K562 (cell line): ENCODE results near the gene UBE2I. TPM values are rescaled to one million over a fixed set of nuclear protein-coding genes. Genes with fewer than 3 reads are reported as not detected.

ENCODE experiments used
- ATAC-seq: fragments of 200-7000 bp; cut with Tn5 transposase; 3 replicates; pipeline ENCODE4 v1.9.1; 2020; ENCODE audit warnings: moderate library complexity
- BruUV-seq: library from RNA; stranded (reverse); fragments of 400-500 nt; replicated peaks from 2 replicates; lab custom pipeline; 2021; lab: Mats Ljungman, UMichigan
- CTCF ChIA-PET: fragments of 300-600 bp; formaldehyde crosslinking; extraction: SDS; loops from one replicate; lab custom pipeline; 2021; ENCODE audit warnings: low intra/inter-chr PET ratio; lab: Yijun Ruan, JAX
- POLR2A ChIA-PET: fragments of 300-600, 350-650 bp; sonication (Branson Sonifier 250); formaldehyde crosslinking; extraction: SDS; loops from one replicate; lab custom pipeline; 2021; ENCODE audit warnings: antibody characterized with exemption, inconsistent platforms; lab: Yijun Ruan, JAX
- DNase-seq, 4 experiments: peaks; one replicate each; pipeline versions ENCODE4 v3.0.0 to v3.0.0-alpha.2; 2011 to 2018; ENCODE audit warnings: low spot score in 3 of 4, mixed read lengths in 3 of 4; ENCODE audit errors: extremely low read depth in 1 of 4
- FAIRE-seq: peaks from 2 replicates; lab custom pipeline; 2011; peaks lifted over from hg19 to GRCh38; lab: Jason Lieb, UNC
- H2AFZ ChIP-seq: 2 replicates; pipeline ENCODE4 v1.6.0; 2011; ENCODE audit warnings: low read depth, low read length, control low read depth, inconsistent platforms
- H3K27ac ChIP-seq: fragments of 200-600 bp; 3 replicates; pipeline ENCODE4 v1.8.0; 2011; ENCODE audit warnings: low read depth, mild to moderate bottlenecking, control low read depth, inconsistent platforms, low read length, moderate library complexity, mixed read lengths; ENCODE audit errors: extremely low read depth
- H3K27me3 ChIP-seq, 2 experiments: fragments of 300-600 bp in 1 of 2; 2 replicates in 1 of 2; 3 replicates in 1 of 2; pipeline versions ENCODE4 v1.6.0 to v1.8.0; 2011; ENCODE audit warnings: inconsistent platforms in 2 of 2, low read length in 2 of 2, mild to moderate bottlenecking in 1 of 2, mixed read lengths in 1 of 2, moderate library complexity in 1 of 2; ENCODE audit not compliant: control insufficient read depth in 2 of 2, insufficient read depth in 2 of 2
- H3K36me3 ChIP-seq: fragments of 300-600 bp; 3 replicates; pipeline ENCODE4 v1.8.0; 2011; ENCODE audit warnings: mild to moderate bottlenecking, low read length, inconsistent platforms; ENCODE audit not compliant: control insufficient read depth, insufficient read depth
- H3K4me1 ChIP-seq, 2 experiments: fragments of 200-600 bp in 1 of 2; replicated peaks in 1 of 2; 2 replicates in 1 of 2; 3 replicates in 1 of 2; pipeline versions ENCODE4 v1.5.1 to v1.8.0; 2011; ENCODE audit warnings: inconsistent platforms in 2 of 2, low read length in 2 of 2, mild to moderate bottlenecking in 1 of 2, mixed read lengths in 1 of 2, moderate library complexity in 1 of 2; ENCODE audit not compliant: control insufficient read depth in 2 of 2, insufficient read depth in 2 of 2
- H3K4me2 ChIP-seq: 2 replicates; pipeline ENCODE4 v1.6.1; 2011; ENCODE audit warnings: low read length, control low read depth, inconsistent platforms, mixed read lengths; ENCODE audit not compliant: insufficient read depth
- H3K4me3 ChIP-seq: fragments of 200-600 bp; sonication (generic), shearing (Covaris generic); 2 replicates; pipeline ENCODE4 v1.5.1; 2016; ENCODE audit warnings: control low read depth, inconsistent platforms
- H3K79me2 ChIP-seq: fragments of 200-600 bp; 3 replicates; pipeline ENCODE4 v1.8.0; 2011; ENCODE audit warnings: low read length, inconsistent platforms; ENCODE audit not compliant: control insufficient read depth, insufficient read depth
- H3K9ac ChIP-seq, 2 experiments: 2 replicates each; pipeline versions ENCODE4 v1.6.0 to v1.6.1; 2011; ENCODE audit warnings: low read depth in 2 of 2, low read length in 2 of 2, control low read depth in 1 of 2, inconsistent platforms in 1 of 2, mild to moderate bottlenecking in 1 of 2, mixed read lengths in 1 of 2; ENCODE audit not compliant: insufficient read depth in 1 of 2
- H3K9me1 ChIP-seq: one replicate; pipeline ENCODE4 v1.6.0; 2011; ENCODE audit warnings: inconsistent platforms, mild to moderate bottlenecking, low read length, moderate library complexity; ENCODE audit not compliant: control insufficient read depth, insufficient read depth
- H3K9me3 ChIP-seq: replicated peaks from 2 replicates; pipeline ENCODE4 v1.5.1; 2011; ENCODE audit warnings: low read depth, low read length, inconsistent platforms; ENCODE audit not compliant: control insufficient read depth, insufficient read depth
- H4K20me1 ChIP-seq: replicated peaks from 2 replicates; pipeline ENCODE4 v1.6.1; 2011; ENCODE audit warnings: low read length, inconsistent platforms, mixed read lengths; ENCODE audit not compliant: control insufficient read depth, insufficient read depth
- CREBBP ChIP-seq: IDR thresholded peaks from one replicate; pipeline ENCODE4 v1.6.1; 2012; ENCODE audit warnings: low read depth, mild to moderate bottlenecking, control low read depth, inconsistent platforms, low read length
- FOXP1 ChIP-seq: sonication (generic); formaldehyde crosslinking; IDR thresholded peaks from 2 replicates; pipeline ENCODE4 v1.8.0; 2022; ENCODE audit warnings: mild to moderate bottlenecking, missing genetic modification reagents
- GATAD2A ChIP-seq: fragments of 450-650 bp; IDR thresholded peaks from 2 replicates; pipeline ENCODE4 v1.6.1; 2017
- HDAC3 ChIP-seq: fragments of 450-650 bp; IDR thresholded peaks from 2 replicates; pipeline ENCODE4 v1.6.1; 2018; ENCODE audit warnings: borderline replicate concordance, mild to moderate bottlenecking, moderate library complexity; ENCODE audit not compliant: partially characterized antibody
- HOXB6 ChIP-seq: fragments of 250-450 bp; sonication (Bioruptor Pico); IDR thresholded peaks from 2 replicates; pipeline ENCODE4 v1.5.1; 2022; ENCODE audit warnings: mild to moderate bottlenecking, borderline replicate concordance
- MCM2 ChIP-seq: fragments of 450-650 bp; IDR thresholded peaks from 2 replicates; pipeline ENCODE4 v1.6.1; 2017; ENCODE audit warnings: low read depth, mild to moderate bottlenecking
- MXI1 ChIP-seq: IDR thresholded peaks from 2 replicates; pipeline ENCODE4 v1.6.1; 2011; ENCODE audit warnings: low read depth, mild to moderate bottlenecking, improper control_type of control experiment, low read length
- MYC ChIP-seq, 2 experiments: fragments of 250-450 bp in 1 of 2; sonication (Bioruptor Pico) in 1 of 2; IDR thresholded peaks; 2 replicates each; pipeline versions ENCODE4 v1.5.1 to v1.6.1; 2012 to 2021; ENCODE audit warnings: low read depth in 2 of 2, borderline replicate concordance in 1 of 2, improper control_type of control experiment in 1 of 2, low read length in 1 of 2, mild to moderate bottlenecking in 1 of 2, moderate library complexity in 1 of 2
- NFE2L1 ChIP-seq: fragments of 450-650 bp; IDR thresholded peaks from 2 replicates; pipeline ENCODE4 v1.6.1; 2016; ENCODE audit warnings: missing genetic modification characterization, low read depth, mild to moderate bottlenecking, missing compliant biosample characterization, moderate library complexity, borderline replicate concordance
- PCBP2 ChIP-seq: fragments of 200-400 bp; formaldehyde crosslinking; IDR thresholded peaks from 2 replicates; pipeline ENCODE4 v1.6.1; 2018; ENCODE audit warnings: low read length, low read depth, mild to moderate bottlenecking, moderate library complexity; ENCODE audit not compliant: poor library complexity, severe bottlenecking
- POLR2B ChIP-seq: fragments of 450-650 bp; IDR thresholded peaks from 2 replicates; pipeline ENCODE4 v1.6.1; 2018; ENCODE audit warnings: low read depth; ENCODE audit not compliant: partially characterized antibody
- SAFB ChIP-seq: fragments of 200-400 bp; formaldehyde crosslinking; IDR thresholded peaks from 2 replicates; pipeline ENCODE4 v1.6.1; 2017; ENCODE audit warnings: low read depth, low read length, borderline replicate concordance
- SNRNP70 ChIP-seq: fragments of 200-400 bp; formaldehyde crosslinking; optimal IDR thresholded peaks from 2 replicates; pipeline ENCODE3; 2017; ENCODE audit warnings: low read depth, low read length
- TEAD1 ChIP-seq, 2 experiments: fragments of 450-650 bp in 1 of 2; sonication (generic) in 1 of 2; formaldehyde crosslinking; IDR thresholded peaks; 2 replicates each; pipeline versions ENCODE4 v1.4.0 to v1.8.0; 2020 to 2022; ENCODE audit warnings: mild to moderate bottlenecking in 2 of 2, missing genetic modification reagents in 1 of 2
- ZBTB33 ChIP-seq: sonication (generic); formaldehyde crosslinking; IDR thresholded peaks from 2 replicates; pipeline ENCODE4 v1.8.1; 2023; ENCODE audit warnings: mild to moderate bottlenecking, missing genetic modification reagents
- ZFPM2 ChIP-seq: fragments of 250-450 bp; sonication (Bioruptor Pico); IDR thresholded peaks from 2 replicates; pipeline ENCODE4 v1.5.1; 2022; ENCODE audit warnings: mild to moderate bottlenecking
- WGBS: fragments of 100-300 bp; shearing (Covaris generic); methylation state at CpG from one replicate; pipeline ENCODE4 v1.1.6; 2016; ENCODE audit warnings: low coverage, mixed read lengths; ENCODE audit not compliant: insufficient coverage; ENCODE audit errors: missing lambda C conversion rate; 5-methylcytosine and 5-hydroxymethylcytosine counted together
- in situ Hi-C: fragments of 300-500 bp; cut with MboI; formaldehyde crosslinking; loops from 4 replicates; pipeline ENCODE4 v1.15.0; 2018; ENCODE audit warnings: inconsistent platforms, mixed read lengths
- intact Hi-C: fragments of 100-400 bp; cut with micrococcal nuclease; formaldehyde crosslinking; loops from 2 replicates; pipeline ENCODE4 v1.14.2; 2022
- polyA plus RNA-seq, 8 experiments: library from polyadenylated mRNA; depleted of rRNA in 4 of 8; stranded (reverse) in 5 of 8; unstranded in 3 of 8; fragments of >200 nt; fragmentation: Nextera tagmentation in 2 of 8; fragmentation: Illumina TruSeq in 1 of 8; extraction: Ambion mirVana in 2 of 8; extraction: Trizol in 1 of 8; gene quantifications; 2 replicates each; pipeline versions ENCODE4 v1.2.1 to v1.2.3, GENCODE V29; 2011 to 2014; ENCODE audit warnings: inconsistent platforms in 1 of 8, missing spikeins in 1 of 8
- total RNA-seq, 7 experiments: library from RNA; depleted of rRNA in 6 of 7; stranded (reverse); fragments of >200 nt in 6 of 7; fragmentation: Illumina TruSeq in 2 of 7; extraction: Trizol in 2 of 7; gene quantifications; 2 replicates each; pipeline versions ENCODE4 v1.2.1 to v1.2.3, GENCODE V29; 2011 to 2021; ENCODE audit warnings: low replicate concordance in 1 of 7
- TF ChIP-seq, protein P1 (sequence below): sonication (generic); IDR thresholded peaks from 2 replicates; pipeline ENCODE4 v1.6.1; 2016
- TF ChIP-seq, protein P2 (sequence below), 3 experiments: IDR thresholded peaks in 2 of 3; conservative IDR thresholded peaks in 1 of 3; 2 replicates each; pipeline ENCODE4 v1.5.1; 2011 to 2012; ENCODE audit warnings: low read length in 3 of 3, mild to moderate bottlenecking in 3 of 3, control low read depth in 2 of 3, improper control_type of control experiment in 1 of 3, inconsistent platforms in 1 of 3, low read depth in 1 of 3, mixed read lengths in 1 of 3, moderate library complexity in 1 of 3; ENCODE audit not compliant: insufficient read depth in 2 of 3

UBE2I gene
- total and polyA plus RNA-seq, 9 of the 15 experiments (the other 6 are each of a cell fraction or from before 2014, with no cell fraction given) = 36.6 to 254 (median 104) TPM

DNA sequence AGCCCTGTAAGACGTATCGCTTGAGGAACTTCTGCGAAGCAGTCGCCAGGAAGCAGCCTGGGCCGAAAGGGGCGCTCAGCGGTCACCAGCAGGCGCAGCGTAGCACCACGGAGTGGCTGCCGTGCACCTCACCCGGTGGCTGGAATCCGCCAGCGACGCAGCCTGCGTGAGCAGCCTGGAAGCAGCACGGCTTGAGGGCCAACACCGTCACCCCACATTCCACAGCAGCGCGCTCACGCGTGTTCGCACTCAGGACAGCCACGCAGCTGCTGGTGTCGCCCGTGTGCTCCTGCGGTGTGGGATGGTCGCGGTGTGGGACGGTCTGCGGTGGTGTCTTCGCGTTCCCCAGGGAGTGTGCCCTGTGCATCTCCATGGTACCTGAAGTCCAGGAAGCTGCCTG is 9.6 kb downstream of the UBE2I start:
- H3K9ac ChIP-seq = peak overlapping the region in 1 of 2 experiments; percentile 2; a peak in 2 of 4 replicates
- ATAC-seq = peak; percentile 12; the same call in 1 of the 3 replicates
- no peak overlapping the region for H3K27ac ChIP-seq
- no peak overlapping the region for H2AFZ ChIP-seq
- H3K9me1 ChIP-seq = peaks cover 3% of the 10 kb centered on the region
- ChIA-PET CTCF (no interaction called here), POLR2A (interaction anchor here (0.6 to 1.9 kb wide), 2 partner anchors 12 to 26 kb away, joined by 3 to 5 read pairs; no protein-coding TSS in a partner anchor)
- FAIRE-seq = no peak
- H3K27me3 ChIP-seq = no peaks in the 10 kb centered on the region
- WGBS = 95% methylated on average over 32 of the region's 33 CpGs
- H3K4me2 ChIP-seq = no peak overlapping the region
- no peak overlapping the region for H3K4me3 ChIP-seq
- BruUV-seq = no TSS peak
- H3K9me3 ChIP-seq = no peaks in the 10 kb centered on the region
- peaks cover 0 to 17% of the 10 kb centered on the region in 2 experiments; a peak in 1 of 5 replicates for H3K4me1 ChIP-seq
- peaks cover 93% of the 10 kb centered on the region for H3K36me3 ChIP-seq
- peaks cover 21% of the 10 kb centered on the region for H3K79me2 ChIP-seq
- peaks cover 9% of the 10 kb centered on the region; the same call in 1 of the 2 replicates for H4K20me1 ChIP-seq
- intact Hi-C loops (no loop called here), in situ Hi-C loops (no loop called here)
- DNase-seq = no peak
- TF ChIP-seq MXI1 (no peak), SNRNP70 (no peak), GATAD2A (no peak), ZBTB33 (CRISPR knock-in tag) (peak; percentile 96), MYC (IDR thresholded peaks at IDR 0.05; ENCODE audit: low read depth, low read length) (no peak), MYC (CRISPR knock-in tag; IDR thresholded peaks at IDR 0.05; ENCODE audit: borderline replicate concordance, low read depth) (no peak), HDAC3 (no peak), NFE2L1 (tag) (no peak), PCBP2 (no peak), FOXP1 (CRISPR knock-in tag) (no peak), ZFPM2 (no peak), TEAD1 (CRISPR knock-in tag; IDR thresholded peaks at IDR 0.05) (peak in 1 of 2 experiments; percentile 23; a peak in 1 of 4 replicates), HOXB6 (CRISPR knock-in tag) (no peak), SAFB (peak; percentile 42; the same call in 1 of the 2 replicates), POLR2B (no peak), CREBBP (no peak), MCM2 (no peak)
- TF ChIP-seq, protein P1, sequence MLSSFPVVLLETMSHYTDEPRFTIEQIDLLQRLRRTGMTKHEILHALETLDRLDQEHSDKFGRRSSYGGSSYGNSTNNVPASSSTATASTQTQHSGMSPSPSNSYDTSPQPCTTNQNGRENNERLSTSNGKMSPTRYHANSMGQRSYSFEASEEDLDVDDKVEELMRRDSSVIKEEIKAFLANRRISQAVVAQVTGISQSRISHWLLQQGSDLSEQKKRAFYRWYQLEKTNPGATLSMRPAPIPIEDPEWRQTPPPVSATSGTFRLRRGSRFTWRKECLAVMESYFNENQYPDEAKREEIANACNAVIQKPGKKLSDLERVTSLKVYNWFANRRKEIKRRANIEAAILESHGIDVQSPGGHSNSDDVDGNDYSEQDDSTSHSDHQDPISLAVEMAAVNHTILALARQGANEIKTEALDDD = no peak
- TF ChIP-seq, protein P2, sequence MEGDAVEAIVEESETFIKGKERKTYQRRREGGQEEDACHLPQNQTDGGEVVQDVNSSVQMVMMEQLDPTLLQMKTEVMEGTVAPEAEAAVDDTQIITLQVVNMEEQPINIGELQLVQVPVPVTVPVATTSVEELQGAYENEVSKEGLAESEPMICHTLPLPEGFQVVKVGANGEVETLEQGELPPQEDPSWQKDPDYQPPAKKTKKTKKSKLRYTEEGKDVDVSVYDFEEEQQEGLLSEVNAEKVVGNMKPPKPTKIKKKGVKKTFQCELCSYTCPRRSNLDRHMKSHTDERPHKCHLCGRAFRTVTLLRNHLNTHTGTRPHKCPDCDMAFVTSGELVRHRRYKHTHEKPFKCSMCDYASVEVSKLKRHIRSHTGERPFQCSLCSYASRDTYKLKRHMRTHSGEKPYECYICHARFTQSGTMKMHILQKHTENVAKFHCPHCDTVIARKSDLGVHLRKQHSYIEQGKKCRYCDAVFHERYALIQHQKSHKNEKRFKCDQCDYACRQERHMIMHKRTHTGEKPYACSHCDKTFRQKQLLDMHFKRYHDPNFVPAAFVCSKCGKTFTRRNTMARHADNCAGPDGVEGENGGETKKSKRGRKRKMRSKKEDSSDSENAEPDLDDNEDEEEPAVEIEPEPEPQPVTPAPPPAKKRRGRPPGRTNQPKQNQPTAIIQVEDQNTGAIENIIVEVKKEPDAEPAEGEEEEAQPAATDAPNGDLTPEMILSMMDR (IDR thresholded peaks at IDR 0.05 in 2 of 3, conservative IDR thresholded peaks at IDR 0.05 in 1 of 3; ENCODE audit: insufficient read depth in 2 of 3, low read depth in 1 of 3, low read length in 3 of 3) = 0 out of 6 replicates have a peak, but pooled peaks of 1 of the 3 experiments have one; percentile 8
